HG02678 (cell line): ENCODE data around the gene DDC.

Source experiments
- ATAC-seq: cut with Tn5 transposase; IDR thresholded peaks from one replicate; pipeline ENCODE4 v1.9.1; 2021; ENCODE audit warnings: mild to moderate bottlenecking, moderate library complexity; ENCODE audit not compliant: unreplicated experiment

The DDC gene

DNA sequence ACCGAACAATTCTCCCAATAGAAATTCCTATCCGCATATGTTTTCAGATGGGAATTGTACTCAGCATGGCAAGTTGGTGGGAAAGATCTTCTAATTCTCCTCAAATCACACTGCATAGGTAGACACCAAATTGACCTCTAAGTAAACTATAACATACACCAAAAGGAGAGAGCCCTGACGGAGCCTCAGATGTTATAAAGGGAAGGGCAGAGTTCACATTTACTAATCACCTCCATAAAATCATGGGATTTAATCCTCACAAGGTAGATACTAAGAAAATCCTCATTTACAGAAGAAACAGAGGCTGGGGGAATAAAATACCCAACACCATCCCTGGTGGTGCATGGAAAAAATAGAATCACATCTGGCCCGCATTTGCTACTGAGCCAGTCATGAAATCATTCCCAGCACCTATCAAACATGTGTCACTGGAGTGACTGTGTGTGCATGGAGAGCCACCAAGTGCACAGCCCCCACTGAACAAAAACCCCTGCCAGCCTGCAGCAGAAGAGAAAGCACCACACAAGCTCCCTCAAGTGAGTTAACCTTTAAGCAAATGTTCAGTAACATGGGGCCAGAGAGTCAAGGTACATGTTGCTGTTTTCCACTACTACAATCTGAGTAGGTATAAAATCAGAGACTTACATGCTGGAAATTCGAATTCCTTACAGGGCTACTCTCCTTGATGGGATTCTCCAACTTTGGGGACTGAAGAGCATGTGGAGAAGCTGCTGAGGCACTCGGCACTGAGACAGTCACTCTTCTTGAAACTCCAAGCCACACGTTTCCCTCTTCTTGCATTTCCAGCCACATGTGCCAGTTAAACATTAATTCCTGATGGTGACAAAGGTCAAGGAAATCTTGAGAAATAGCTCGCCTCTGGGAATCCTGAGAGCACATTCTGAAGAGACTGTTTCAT, at the start of gene DDC:
Gene DDC (minus strand): TSS at position 766 of the 919 bp plus-strand sequence. CDS start 21,320 bp downstream, outside the sequence.
- ATAC-seq: no peak

GRCh38 chr7:50613473-50613872, 48.3 kb upstream of the DDC start:
- ATAC-seq: no peak

DNA sequence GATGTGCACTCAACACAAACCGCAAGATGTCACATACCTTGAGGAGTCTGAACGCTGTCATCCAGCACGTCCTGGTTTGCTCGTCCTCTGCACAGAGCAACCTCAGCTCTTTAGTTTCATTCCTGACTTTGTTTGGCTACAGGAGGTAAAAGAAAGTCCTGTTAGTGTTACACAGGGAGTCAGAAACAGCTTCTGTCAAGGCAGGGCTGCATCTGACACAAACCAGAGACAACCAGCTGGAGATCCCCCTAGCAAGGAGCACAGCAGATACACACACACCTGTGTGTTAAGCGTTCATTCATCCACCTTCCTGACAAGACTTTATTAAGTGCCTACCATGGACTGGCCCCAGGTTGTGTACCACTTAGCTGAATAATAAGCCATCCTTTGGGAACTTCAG, 47.5 kb upstream of the DDC start:
- no peak for ATAC-seq

DNA sequence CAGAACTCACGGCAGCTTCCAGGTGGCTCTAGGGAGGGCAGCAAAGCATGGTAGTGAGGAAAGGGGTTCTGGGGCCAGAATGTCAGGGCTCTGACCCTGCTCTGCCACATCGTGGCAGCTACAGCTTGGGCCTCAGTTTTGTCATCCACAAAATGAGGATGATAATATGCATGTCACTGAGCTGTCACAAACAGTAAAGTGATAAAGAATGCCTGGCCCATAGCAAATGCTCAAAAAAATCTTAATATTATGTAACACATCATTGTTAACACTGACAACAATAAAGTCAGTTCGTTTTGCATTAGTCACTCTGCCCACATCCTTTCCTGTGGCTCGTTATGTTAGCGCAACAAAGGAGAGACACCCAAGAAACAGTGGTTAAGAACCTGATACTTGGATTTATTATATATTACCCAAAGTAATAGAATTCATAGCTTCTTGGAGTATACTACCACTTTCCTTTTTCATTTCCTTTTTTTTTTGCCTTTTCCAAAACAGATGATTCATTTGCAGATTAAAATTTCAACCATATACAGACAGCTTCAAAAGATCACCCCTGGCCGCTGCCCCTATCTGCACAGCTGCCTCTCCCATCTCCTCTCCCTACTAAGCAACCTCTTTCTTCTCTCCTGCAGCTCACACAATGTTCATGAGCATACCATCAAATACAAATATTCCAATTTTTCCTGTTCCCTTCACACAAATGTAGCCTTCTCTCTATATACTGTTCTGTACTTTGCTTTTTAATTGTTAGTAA, 45.5 kb upstream of the DDC start:
- ATAC-seq: peak; percentile 46

- no peak for ATAC-seq
These were observed 43.1 kb upstream of the DDC start for GRCh38 chr7:50608196-50608906.

GRCh38 chr7:50607524-50608125, 42.4 kb upstream of the DDC start:
- ATAC-seq: no peak

DNA sequence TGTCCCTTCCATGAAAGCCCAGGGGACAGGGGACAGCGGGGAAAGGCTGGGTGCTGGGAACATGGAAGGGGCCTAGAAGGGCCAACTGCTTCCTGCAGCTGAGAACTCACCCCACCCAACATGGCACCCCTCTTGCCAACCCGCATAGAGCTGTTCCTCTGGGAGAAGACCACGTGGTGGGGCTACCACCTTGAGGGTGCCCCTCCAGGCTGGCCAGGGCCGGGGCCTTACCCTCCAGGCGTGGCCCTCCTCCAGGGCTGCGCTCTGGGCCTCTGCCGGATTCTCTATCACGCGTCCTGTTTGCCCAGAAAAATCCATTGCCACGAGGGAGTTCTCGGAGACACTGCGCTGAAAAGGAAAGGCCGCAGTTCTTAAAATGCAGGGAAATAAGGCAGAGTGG, 39.9 kb upstream of the DDC start:
- ATAC-seq: no peak

- ATAC-seq: no peak
These were observed 38.1 kb upstream of the DDC start for GRCh38 chr7:50603287-50603686.

GRCh38 chr7:50599385-50599784, 34.2 kb upstream of the DDC start:
- ATAC-seq: no peak

GRCh38 chr7:50598460-50599343, 33.5 kb upstream of the DDC start:
- ATAC-seq: no peak

- no peak for ATAC-seq
These were observed 31.3 kb upstream of the DDC start for GRCh38 chr7:50596484-50596883.

- peak; percentile 22 for ATAC-seq
These were observed 30.4 kb upstream of the DDC start for GRCh38 chr7:50595491-50596102.

DNA sequence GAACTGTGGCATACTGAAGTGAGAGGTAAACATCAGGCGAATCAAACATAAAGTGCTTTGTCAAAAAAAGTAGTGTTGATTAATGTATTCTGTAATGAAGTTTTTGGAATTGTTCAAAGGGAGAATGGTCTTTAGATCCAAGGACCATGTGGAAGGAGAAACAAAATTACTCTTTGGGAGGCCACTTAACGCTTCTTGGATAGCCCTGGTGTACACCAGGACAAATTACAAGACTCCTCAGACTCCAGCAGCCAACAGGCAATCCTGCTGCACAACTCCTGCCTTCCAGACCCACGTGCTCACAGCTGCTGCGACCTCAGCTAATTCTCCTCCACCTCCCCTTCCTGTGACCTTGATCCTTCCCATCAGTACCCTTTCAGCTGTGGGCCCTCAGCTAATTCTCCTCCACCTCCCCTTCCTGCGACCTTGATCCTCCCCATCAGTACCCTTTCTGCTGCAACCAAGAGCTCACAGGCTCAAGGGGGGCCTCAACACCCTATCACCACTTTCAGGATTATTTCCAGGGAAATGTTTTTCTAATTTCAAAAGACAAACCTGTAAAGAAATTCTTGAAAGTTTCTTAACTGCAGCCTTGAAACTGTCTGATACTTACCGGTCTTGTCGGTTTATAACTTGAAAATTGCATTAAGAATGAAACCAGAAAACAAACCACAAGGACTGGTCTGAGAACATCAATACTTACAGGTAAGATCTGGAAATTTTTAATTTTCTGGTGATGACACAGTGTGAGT, 29.7 kb upstream of the DDC start:
- ATAC-seq: peak; percentile 51

GRCh38 chr7:50594136-50594535, 28.9 kb upstream of the DDC start:
- no peak for ATAC-seq

GRCh38 chr7:50592940-50593339, 27.7 kb upstream of the DDC start:
- ATAC-seq: no peak

GRCh38 chr7:50591480-50592438, 26.6 kb upstream of the DDC start:
- ATAC-seq: peak; percentile 58

DNA sequence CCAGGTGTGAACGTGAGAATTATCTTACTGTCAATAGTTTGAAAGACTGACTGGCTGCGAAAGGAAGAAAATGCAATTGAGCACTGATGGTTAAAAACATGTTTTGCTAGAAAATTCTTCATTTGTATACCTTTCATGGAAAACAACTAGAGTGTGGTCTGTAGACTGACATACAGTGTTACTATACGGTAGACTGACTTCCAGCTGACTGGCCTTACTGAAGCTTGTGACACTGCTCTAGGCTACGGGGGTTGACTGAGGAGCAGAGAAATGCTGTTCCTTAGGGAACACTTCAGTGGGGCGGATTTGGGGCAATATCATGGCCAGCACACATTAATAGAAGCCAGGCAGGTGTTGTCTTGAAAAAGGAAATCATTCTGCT, 25.9 kb upstream of the DDC start:
- no peak for ATAC-seq

DNA sequence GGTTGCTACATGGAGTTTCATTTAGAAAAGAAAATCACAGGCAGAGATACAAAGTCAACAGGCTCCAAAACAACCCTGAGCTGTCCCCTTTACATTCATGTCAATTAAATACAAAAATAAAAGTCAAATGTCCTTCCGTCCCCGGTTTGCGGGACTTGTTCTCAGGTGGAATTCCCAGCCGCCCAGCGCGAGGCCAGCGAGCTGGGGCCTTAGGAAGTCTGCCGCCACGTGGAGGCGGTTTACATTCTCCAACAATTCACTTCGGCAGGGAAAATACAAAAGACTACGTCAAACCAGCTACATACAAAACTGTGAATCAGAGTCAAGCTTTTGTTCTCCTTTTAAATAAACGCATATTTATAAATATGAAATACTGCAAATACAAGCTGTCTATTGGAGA, 25.3 kb upstream of the DDC start:
- ATAC-seq: no peak
